NCI-H146 treated with DMSO at 0.1 percent for 48 hours (cell line): Measurements from ENCODE around the gene HDGF.

ENCODE experiments used
- DNase-seq: peaks from one replicate; lab custom pipeline; 2025; ENCODE audit not compliant: unreplicated experiment; lab: John Stamatoyannopoulos, UW

The HDGF gene

GRCh38 chr1:156751451-156751756 lies at the start of gene HDGF:
TSS of gene HDGF (minus strand) at chr1:156751675. CDS start at chr1:156751429, 246 bp downstream.
- DNase-seq = no peak

- DNase-seq = no peak
These were observed 45.9 kb upstream of the HDGF start for GRCh38 chr1:156797212-156797871.

DNA sequence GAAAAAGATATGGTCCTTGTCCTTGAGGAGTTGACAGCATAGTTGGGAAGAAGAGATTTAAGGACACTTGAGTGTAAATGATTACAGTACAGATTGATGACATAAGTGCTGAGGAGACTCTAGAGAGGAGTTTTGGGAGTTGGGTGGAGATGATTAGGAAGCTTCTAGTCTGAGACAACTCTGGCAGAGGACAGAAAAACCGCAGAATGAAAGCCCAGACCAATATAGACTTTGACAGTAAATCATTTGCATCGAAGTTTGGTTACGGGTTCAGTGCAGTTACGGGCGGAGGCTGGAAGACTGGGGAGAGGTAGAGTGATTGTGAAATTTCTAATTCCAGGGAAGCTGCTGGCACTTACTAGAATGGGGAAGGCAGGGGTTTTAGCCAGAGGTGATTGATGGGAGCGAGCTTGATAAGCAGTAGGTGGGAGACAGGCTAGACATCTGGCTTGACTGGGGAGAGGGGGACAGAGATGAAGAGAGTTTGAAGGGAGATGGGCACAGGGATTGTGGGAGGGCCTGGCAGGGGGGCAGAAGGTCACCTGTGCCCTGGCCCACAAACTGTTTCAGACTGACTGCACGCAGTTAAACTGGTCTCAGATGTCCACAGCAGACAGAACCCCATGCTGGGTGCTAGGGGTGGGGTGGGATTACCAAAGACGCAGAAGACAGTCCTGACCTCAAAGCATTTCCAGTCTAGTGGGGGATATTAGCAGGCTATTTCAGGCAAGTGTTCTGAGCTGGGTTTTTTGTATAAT lies 45.0 kb upstream of the HDGF start:
- DNase-seq = no peak

DNA sequence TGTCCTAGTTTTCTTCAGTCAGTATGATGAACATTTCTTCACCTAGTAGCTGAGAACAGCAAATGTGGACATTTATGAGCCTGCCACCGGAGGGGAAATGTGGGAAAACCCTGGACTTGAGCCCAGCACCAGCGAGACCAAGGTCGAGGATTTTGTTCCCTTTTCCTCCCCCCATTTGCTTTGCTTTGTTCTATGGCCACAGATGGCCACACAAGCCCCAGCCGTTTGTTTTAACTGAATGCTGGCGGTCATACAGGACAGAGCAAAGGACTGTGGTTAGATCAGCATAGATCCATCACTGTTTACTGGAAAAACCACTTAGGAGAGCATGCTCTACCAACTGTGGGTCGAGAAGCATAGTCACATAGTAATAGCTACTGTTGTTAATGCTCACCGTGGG lies 44.3 kb upstream of the HDGF start:
- DNase-seq = no peak

GRCh38 chr1:156795374-156795733 lies 43.9 kb upstream of the HDGF start:
- DNase-seq = no peak

DNA sequence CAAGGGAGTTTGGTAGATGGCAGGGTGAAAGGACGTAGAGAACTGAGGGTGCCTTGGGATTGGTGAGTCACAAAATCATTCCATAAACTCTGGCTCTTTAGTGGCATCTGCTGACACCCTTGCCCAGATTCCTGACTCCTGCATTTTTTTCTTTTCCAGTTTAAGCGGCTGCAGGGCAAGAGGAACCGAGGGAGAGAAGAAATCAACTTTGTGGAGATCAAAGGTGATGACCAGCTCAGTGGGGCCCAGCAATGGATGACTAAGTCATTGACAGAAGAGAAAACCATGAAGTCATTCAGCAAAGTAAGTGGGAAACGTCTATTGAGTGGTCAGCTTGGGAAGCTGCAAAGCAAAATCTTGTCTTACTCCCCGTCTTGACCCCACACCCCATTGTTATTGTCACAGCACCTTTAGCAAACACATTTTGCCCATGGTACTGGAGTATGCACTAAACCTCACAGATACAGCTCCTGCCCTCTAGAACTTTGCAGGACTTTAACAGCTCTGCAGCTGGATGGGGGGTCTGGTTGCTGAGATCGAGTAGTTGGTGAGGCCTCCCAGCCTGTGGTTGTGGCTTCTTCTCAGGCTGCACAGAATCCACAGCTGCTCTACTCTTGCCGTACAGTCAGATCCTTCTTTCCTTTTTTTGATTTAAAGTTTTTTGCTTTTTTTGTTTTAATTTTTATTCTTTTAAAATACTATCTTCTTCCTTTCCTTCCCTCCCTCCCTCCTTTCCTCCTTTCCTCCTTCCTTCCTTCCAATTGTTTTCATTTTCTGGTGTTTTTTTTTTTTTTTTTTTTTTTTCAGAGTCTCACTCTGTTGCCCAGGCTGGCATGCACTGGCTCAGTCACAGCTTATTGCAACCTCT lies 43.3 kb upstream of the HDGF start:
- DNase-seq = no peak

DNA sequence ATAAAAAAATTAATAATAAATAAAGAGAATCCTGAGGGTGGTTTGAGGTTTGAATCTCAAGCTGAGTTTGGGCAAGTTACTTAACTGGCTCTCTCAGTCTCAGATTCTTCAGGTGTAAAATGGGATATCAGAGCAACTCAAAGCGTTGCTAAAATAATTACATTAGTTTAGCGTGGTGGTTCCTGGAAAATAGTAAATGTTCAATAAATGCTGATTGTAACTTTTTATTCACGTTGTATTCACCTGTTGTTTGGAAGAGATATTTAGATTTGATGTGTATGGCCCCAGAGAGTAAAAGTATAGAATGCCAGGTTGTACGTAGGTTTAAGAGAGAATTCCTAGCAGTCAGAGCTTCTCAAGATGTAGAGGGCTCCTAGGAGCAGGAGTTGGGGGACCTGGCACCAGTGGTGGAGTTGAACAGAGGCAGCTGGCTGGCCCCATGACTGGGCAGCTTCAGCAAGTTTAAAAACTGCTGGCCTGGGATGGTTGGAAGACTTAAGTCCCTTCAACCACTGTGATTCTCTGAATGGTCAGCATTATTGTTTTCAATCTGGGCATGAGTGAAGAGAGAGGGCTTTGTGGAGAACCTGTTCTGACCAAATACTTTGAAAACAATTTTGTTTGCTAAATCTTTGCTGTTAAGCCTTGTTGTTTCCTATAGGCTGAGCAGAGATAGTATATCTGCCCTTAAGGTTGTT lies 38.3 kb upstream of the HDGF start:
- DNase-seq = no peak

DNA sequence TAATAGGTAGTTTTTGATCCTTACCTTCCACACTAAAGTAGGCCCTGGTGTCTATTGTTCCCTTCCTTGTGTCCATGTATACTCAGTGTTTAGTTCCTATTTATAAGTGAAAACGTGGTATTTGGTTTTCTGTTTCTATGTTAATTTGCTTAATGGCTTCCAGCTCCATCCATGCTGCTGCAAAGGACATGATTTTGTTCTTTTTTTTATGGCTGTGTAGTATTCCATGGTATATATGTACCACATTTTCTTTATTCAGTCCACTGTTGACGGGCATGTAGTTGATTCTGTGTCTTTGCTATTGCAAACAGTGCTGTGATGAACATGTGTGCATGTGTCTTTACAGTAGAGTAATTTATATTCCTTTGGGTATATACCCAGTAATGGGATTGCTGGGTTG lies 36.7 kb upstream of the HDGF start:
- DNase-seq = no peak

DNA sequence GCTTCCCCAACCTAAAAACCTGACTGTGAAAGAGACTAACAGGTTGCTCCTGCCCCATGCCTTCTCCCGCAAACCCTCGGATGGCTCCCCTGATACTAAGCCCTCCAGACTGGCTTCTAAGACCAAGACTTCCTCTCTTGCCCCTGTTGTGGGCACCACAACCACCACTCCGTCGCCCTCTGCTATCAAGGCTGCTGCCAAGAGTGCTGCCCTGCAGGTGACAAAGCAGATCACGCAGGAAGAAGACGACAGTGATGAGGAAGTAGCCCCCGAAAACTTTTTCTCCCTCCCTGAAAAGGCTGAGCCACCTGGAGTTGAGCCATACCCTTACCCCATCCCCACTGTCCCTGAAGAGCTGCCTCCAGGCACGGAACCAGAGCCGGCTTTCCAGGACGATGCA lies 35.2 kb upstream of the HDGF start:
- no peak for DNase-seq

GRCh38 chr1:156785458-156785857 lies 34.0 kb upstream of the HDGF start:
- DNase-seq = no peak

- DNase-seq = no peak
These were observed 30.2 kb upstream of the HDGF start for GRCh38 chr1:156781585-156782186.

DNA sequence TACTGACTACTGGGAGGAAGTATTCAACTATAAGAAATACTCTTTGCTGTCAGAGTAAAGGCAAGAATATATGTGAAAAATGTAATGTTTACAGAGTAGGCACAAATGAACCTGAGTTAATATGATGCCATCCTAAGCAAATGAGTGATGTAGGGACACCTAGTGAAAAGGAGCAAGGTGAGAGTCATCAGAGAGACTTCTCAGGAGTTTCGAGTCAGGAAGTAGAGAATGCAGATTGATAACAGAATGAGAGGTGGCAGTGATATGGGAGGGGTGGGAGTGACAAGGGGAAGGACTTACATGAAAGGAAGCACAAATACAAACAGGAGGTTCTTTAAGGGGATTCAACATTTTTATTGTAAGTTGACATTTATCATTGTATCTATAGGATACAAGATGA lies 26.1 kb upstream of the HDGF start:
- no peak for DNase-seq

DNA sequence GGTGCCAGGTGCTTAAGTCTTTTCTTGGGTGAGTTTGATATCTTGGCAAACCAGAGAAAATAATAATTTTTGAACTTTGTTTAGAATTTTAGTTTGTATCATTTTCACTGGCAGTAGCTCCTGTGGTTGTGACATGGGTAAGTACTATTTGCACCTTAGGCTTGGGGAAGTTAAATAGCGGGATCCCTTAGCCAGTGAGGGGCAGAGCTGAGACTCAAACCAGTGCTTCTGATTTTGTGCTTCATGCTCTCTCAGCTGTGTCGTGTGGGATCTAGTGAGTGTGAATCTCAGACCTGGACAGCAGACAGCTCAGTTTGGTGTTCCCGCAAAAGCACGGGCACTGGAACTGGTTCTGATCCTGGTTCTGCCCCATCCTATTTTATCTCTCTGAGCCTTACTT lies 25.5 kb upstream of the HDGF start:
- DNase-seq = no peak

DNA sequence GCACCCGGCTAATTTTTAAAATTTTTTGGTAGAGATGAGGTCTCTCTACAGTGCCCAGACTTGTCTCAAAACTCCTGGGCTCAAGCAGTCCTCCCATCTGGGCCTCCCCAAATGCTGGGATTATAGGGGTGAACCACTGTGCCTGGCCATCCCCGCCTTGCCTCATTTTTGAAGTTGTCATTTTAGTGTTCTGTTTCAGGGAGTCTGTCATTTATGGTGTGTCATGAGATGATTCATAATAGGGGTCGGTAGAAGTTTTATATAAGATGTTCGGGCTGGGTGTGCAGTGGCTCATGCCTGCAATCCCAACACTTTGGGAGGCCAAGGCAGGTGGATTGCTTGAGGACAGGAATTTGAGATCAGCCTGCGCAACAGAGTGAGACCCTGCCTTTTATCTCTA lies 24.3 kb upstream of the HDGF start:
- no peak for DNase-seq

DNA sequence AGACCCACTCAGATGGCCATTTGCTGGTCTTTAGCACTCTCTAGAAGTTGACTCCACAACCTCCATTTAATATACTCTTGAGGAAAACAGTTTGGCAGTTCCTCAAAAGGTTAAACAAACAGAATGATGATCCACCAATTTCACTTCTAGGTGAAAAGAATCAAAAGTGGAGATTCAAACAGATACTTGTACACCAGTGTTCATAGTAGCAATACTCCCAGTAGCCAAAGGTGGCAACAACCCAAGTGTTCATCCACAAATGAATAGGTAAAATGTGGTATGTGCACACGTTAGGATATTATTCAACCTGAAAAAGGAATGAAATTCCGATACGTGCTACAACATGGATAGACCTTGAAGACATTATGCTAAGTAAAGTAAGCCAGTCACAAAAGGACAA lies 22.1 kb upstream of the HDGF start:
- no peak for DNase-seq

DNA sequence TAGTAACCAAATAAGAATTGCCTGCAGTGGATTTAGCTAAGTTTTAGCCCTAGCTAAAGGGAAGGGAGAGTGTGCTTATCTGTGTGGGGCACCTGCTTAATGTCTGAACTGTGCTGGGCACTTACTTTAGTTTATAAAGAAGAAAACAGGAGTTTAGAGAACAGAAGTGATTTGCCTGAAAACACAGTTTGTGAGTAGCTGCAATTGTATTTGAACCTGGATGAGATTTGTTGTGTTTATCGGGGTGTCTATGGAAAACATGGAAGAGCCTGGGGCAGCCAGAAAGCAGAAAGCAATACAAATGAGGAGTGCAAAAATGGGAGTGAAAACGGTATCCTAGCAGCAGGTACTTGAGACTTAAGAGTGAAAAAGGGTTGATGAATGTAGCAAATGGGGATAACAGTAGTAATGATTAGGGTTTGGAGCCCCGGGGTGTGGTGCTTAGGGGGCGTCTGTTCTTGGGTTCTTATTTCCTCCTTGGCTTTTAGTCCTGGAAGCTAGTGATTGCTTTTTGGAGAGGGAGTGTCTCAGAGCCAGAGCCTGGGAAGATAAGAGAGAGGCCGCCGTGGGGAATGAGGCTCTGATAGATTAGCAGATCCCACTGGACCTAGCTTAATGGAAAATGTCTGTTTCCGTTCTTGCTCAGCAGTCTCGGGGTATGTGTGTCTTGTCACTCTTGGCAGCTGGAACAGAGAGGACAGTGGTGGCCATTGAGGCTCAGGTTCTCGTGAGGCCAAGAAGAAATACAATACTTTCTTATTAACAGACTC lies 21.4 kb upstream of the HDGF start:
- DNase-seq = no peak

GRCh38 chr1:156772222-156772621 lies 20.7 kb upstream of the HDGF start:
- no peak for DNase-seq

- DNase-seq = no peak
These were observed 17.3 kb upstream of the HDGF start for GRCh38 chr1:156768610-156769295.

DNA sequence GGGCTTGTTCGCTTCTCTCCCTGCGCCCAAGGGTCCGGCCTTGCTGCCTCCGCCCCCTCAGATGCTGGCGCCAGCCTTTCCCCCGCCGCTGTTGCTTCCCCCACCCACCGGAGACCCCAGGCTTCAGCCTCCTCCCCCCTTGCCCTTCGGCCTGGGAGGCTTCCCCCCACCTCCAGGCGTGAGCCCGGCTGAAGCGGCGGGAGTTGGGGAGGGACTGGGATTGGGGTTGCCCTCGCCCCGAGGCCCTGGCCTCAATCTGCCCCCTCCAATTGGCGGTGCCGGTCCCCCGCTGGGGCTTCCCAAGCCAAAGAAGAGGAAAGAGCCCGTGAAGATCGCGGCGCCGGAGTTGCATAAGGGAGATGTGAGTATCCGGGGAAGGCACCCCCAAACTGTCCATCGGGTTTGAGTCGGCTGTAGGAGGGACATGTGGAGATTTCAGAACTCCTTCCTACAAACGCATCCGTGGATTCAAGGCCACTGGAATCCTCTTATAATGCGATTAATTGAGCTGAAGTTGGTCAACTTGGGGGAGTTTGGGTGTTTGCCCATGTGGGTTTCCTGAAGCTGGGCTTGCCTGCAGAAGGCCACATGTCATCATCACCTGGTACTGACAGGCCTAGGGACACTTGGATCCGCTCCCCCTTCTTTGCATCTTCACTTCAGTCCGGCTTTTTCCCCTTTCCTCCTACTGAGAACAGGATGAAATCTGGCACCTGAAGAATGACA lies 16.6 kb upstream of the HDGF start:
- DNase-seq = no peak
